Activated CD8-positive, alpha-beta memory T cell treated with anti-CD3 and anti-CD28 coated beads for 24 hours (primary cell): ENCODE results near the gene ARID3C.

Experiments
- DNase-seq: peaks from one replicate; pipeline ENCODE4 v3.0.0-alpha.2; 2020

The ARID3C gene, protein sequence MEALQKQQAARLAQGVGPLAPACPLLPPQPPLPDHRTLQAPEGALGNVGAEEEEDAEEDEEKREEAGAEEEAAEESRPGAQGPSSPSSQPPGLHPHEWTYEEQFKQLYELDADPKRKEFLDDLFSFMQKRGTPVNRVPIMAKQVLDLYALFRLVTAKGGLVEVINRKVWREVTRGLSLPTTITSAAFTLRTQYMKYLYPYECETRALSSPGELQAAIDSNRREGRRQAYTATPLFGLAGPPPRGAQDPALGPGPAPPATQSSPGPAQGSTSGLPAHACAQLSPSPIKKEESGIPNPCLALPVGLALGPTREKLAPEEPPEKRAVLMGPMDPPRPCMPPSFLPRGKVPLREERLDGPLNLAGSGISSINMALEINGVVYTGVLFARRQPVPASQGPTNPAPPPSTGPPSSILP

DNA sequence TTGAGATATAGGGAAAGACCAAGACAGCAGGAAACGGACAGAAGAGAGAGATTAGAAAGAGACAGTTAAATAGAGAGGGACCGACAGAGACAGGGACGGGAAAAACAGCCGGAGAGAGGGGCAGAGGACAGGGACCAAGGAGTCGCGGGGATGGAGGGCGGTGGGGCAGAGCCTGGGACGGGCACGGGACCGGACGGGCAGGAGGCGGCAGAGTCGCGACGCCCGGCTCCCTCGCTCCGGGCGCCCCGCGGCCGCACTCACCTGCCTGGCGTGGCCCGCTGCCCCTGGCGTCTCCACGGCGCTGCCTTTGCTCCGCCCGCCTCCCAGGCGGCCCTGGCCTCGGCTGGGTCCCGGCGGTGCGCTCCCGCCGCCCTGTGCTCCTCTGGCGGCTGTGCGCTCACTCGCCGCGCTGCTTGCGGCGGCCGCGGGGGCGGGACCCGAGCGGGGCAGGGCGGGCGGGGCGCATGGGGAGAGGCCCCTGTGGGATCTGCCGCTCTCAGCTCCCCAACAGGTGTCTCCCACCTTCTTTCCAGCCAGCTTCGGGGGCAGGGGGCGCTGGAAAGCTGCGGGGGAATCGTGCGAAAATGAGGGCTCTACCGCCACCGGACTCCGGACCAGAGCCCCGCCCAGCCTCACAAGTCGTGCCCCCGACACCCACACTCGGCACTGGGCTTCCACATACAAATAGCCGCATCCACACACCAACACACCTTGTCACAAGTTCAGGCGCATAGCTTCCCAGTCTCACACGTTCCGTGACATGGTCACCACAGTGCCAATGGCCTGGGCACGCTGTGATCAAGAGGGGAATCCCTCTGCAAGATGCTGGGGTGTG is at the start of gene ARID3C:
ARID3C (minus strand) TSS at position 411 of the 835 bp plus-strand sequence. CDS start 1,052 bp downstream, outside the sequence.
- DNase-seq, result peak; percentile 73

- DNase-seq, result no peak
Observed at GRCh38 chr9:34675869-34676268, 47.0 kb upstream of the ARID3C start.

- peak; percentile 77 for DNase-seq
Observed at GRCh38 chr9:34675048-34675714, 46.3 kb upstream of the ARID3C start.

GRCh38 chr9:34674440-34674839 is 45.6 kb upstream of the ARID3C start:
- DNase-seq, result no peak

DNA sequence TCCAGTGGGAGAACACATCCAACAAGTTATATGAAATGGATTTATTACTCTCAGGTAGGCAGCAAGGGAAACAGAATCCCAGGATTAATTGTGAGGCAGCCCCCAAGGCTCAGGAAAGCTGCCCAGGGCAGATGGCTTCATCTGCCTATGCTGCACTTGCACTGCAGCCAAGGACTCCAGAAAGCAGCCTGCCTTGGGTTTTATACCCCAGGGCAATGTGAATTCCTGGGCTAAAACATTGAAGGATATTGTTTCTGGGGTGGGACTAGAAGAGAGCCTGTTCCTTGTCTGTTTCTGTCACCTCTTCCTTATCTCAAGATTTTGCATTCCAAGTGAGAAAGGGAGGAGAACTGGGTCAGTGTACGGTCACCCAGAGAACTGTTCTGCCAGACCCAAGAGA is 42.4 kb upstream of the ARID3C start:
- no peak for DNase-seq

DNA sequence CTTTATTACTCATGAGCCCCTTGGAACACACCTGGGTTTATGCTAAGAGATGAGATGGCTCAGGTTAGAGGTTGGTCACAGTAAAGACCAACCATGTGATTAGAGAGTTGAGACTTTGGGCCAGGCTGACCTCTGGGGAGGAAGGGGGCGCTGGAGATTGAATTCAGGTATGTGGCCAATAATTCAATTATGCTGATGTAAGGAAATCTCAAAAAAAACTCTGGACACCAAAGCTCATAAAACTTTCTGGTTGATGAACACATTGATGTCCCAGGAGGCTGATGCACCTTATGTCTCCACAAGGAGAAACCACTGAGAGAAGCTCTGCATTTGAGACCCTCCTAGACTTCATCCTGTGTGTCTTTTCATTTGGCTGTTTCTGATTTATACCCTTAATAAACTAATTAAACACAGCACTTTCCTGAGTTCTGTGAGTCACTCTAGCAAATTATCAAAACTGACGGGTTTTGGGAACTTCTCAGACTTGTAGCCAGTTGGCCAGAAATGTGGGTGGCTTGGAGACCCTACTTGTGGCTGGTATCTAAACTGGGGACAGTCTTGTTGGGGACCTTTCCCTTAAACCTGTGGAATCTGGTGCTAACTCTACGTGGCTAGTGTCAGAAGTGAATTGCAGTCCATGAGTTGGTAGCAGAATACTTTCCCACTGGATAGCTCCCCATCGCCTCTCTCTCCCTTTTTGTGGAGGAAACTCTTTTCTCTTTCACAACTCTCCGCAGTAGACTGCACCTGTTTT is 41.1 kb upstream of the ARID3C start:
- DNase-seq, result no peak

DNA sequence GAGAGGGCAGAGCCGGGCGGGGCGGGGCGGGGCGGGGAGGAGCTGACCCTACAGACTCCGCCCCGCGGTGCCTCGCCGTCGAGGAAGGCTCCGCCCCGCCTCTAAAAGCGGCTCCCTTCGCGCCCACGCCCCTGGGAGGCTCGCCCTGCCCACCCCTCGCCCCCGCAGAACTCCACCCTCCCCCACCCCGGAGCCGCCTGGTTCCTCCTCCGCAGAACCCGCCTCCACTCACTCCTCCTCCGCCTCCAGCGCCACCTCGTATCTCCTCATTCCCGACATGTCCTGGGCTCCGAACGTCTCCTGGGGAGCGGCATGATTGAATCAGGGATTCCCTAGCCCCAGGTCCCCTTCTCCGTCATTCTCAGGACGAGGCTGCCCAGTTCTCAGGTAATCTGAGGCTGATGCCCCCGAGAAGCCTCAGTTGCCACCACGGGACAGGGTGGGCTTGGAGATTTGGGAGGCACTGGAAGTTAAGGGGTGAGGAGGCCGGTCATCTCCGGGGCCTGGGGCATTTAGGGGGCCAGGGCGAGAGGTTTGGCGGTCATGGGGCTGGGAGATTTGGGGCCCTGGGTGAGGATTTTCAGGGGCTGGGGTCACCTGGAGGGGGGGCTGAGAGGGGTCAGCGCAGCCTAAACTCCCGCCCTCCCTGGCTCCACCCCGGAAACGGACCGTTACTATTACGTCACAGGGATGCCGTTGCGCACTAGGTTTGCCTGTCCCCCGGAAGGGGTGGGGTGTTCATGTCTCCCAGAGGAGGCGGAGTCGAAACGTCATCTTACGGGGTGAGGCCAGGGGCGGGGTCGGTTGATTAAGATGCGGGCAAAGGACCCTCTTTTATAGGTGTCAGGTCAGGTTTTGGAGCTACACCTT is 36.8 kb upstream of the ARID3C start:
- peak; percentile 90 for DNase-seq

- DNase-seq, result no peak
Observed at GRCh38 chr9:34665067-34665380, 36.2 kb upstream of the ARID3C start.

DNA sequence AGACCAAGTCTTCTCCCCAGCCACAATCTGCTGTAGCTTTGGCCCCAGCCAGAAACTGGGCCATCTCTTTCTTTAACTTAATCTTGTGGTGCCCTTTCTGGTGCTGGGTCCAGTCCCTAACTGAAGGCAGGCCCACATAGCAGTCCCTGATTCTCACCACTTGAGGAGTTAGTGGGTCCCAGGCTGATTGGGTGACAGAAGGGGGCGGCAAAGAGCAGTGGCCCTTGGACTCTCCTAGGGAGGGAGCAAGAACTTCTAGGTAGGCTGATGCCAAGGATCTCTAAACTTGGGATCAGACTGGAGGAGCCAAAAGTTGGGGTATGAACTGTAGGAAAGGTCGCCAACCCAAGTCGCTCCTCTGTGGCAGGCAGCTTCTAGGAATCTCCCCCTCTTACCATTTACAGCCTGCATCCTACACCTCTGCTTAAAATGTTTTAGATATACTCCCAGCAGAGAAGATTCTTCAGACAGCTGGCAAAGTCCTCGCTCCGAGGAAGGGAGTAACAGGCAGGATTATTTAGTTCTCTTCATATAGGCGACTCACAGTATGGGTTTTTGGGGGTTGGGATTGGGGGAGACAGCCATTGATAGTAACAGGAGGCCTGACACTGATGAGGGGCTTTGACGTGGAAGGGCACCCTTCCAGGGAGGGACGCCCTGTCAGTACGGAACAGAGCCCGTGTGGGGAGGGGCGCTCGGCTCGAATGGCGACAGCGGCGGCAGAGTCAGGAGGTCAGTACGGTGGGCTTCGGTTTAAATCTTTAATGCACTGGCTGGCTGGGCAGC is 35.6 kb upstream of the ARID3C start:
- peak; percentile 77 for DNase-seq

DNA sequence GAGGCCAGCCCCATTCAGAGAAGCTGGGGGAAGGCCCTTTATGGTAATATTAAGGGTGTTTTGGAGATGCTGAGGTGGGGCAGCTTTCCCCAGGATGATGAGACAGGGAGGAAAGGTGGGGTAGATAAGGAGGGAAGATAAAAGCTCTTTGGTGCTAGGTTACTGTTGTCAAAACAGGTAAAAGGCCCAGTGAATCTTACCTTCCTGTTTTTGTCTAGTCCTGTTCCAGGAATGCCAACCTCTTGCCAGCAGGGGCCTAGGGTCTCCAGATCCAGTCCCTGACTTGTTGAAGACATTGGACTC is 34.4 kb upstream of the ARID3C start:
- no peak for DNase-seq

GRCh38 chr9:34662526-34663302 is 33.8 kb upstream of the ARID3C start, which contains the start of gene CCL27:
TSS of gene CCL27 (minus strand) at chr9:34662657. CDS start at chr9:34662633, 24 bp downstream.
- DNase-seq, result no peak

- no peak for DNase-seq
Observed at GRCh38 chr9:34659592-34660253, 30.9 kb upstream of the ARID3C start.

GRCh38 chr9:34658461-34658860 is 29.6 kb upstream of the ARID3C start:
- DNase-seq, result no peak

GRCh38 chr9:34656992-34657391 is 28.1 kb upstream of the ARID3C start:
- no peak for DNase-seq

DNA sequence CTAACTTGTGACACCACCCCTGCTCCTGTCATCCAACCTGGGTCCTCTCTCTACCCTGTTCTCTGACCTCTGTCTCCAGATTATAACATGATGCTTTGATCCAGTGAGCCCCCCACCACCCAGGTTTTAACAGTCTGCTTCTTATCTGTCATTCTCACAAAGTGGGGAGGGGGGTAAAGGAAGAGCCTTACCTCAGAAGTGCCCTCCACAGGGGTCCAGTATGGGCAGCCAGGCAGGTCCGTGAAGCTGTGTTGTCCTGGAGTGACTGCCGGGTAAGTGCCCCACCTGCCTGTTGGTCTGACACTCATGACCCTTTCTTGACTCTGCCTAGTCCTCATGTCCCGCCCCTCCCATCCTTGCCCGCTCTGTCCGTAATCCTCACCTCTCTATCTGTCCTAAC is 26.5 kb upstream of the ARID3C start:
- DNase-seq, result no peak

DNA sequence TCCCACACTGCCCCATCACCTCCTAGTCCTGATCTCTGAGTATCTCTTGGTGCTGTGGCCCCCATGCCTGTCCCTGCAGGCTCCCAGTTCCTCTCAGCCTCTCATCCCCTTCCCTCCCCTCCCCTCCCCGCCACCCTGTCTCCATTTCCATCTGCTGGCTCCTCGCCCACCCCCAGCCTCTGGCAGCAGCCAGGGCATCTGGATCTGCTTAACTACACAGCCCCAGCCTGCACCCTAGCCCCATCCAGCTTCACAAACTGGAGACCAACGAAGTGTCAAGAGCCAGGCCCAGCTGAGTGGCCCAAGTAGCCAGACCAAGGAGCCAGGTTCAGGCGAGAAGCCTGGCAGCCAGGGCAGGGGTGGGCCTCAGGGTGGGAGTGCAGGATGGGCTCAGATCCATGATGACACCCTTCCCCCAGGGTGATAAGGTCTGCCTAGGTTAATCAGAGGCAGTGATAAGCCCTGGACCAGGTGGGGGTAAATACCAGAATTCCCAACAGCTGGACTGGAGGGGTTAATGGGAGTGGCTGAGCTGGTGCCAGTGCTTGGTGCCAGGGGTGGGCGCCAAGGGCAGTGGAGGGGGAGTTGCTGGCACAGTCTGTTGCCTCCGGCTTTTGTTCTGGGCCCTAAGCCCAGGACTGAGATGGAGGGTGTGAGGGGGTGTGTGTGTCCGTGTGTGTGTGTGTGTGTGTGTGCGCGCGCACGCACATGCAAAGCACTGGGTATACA is 25.6 kb upstream of the ARID3C start:
- DNase-seq, result no peak

- DNase-seq, result no peak
Observed at GRCh38 chr9:34653151-34654072, 24.5 kb upstream of the ARID3C start.

DNA sequence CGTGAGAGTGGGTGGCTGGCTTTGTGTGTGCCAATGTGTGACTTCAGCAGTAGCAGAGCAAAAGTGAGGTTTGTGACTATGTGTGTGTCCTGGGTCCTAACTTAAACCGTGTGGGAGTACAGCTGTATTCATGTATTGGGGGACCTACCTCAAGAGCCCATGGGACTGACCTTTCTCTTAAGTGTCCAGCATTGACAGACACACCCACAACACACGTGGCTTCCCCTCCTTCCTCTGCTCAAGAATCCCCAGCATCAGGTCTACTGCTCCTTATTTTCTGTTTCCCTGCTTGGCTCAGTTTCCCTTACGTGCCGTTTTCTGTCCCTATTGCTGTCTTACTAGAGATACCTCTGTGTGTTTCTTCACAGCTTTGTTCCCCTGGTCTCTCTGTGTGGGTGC is 23.7 kb upstream of the ARID3C start:
- DNase-seq, result no peak
